Immature natural killer cell (primary cell): ENCODE data around the gene SPPL3. TPM values are rescaled to one million over a fixed set of nuclear protein-coding genes. Genes with fewer than 3 reads are reported as not detected.

Source experiments
- DNase-seq, 3 donors: peaks; one replicate each; pipeline ENCODE4 v3.0.0; 2022; ENCODE audit warnings: mixed read lengths in 1 of 3
- H3K27ac Mint-ChIP-seq, 6 donors: one replicate each; pipeline ENCODE4 v1.8.0; 2020; ENCODE audit warnings: mixed read lengths in 6 of 6, mild to moderate bottlenecking in 5 of 6, inconsistent platforms in 4 of 6, moderate library complexity in 3 of 6
- H3K27me3 Mint-ChIP-seq, 3 donors: one replicate each; pipeline ENCODE4 v1.8.0; 2020 to 2021; ENCODE audit warnings: low read depth in 3 of 3, mild to moderate bottlenecking in 3 of 3, mixed read lengths in 3 of 3, moderate library complexity in 3 of 3, inconsistent platforms in 1 of 3
- H3K36me3 Mint-ChIP-seq, 3 donors: one replicate each; pipeline ENCODE4 v1.8.0; 2020; ENCODE audit warnings: mixed read lengths in 3 of 3, inconsistent platforms in 2 of 3, mild to moderate bottlenecking in 2 of 3
- H3K4me1 Mint-ChIP-seq, 2 donors: one replicate each; pipeline ENCODE4 v1.8.0; 2020; ENCODE audit warnings: inconsistent platforms in 2 of 2, mild to moderate bottlenecking in 2 of 2, mixed read lengths in 2 of 2, moderate library complexity in 1 of 2
- H3K4me3 Mint-ChIP-seq, 5 donors: one replicate each; pipeline ENCODE4 v1.8.0; 2020; ENCODE audit warnings: mild to moderate bottlenecking in 5 of 5, mixed read lengths in 5 of 5, inconsistent platforms in 3 of 5, moderate library complexity in 3 of 5
- H3K9me3 Mint-ChIP-seq, 6 donors: one replicate each; pipeline ENCODE4 v1.8.0; 2020; ENCODE audit warnings: mild to moderate bottlenecking in 6 of 6, mixed read lengths in 6 of 6, inconsistent platforms in 4 of 6, moderate library complexity in 3 of 6
- polyA plus RNA-seq, 3 donors: library from polyadenylated mRNA; unstranded; fragments of 300-500 nt; fragmentation: Illumina TruSeq; gene quantifications; one replicate each; pipeline ENCODE4 v1.2.3, GENCODE V29; 2021

SPPL3 gene
- polyA plus RNA-seq, 3 donors from 2014 or later: 10.2 to 18.8 (median 15.6) TPM

- H3K27ac Mint-ChIP-seq: peak overlapping the region in 2 of 6 donors; percentile 11 to 12
- no peak for DNase-seq
- H3K4me1 Mint-ChIP-seq: peaks cover 44 to 62% of the 10 kb centered on the region in 2 donors
Observed at GRCh38 chr12:120855823-120856588, 48.2 kb downstream of the SPPL3 start.

GRCh38 chr12:120854804-120855203 lies 49.4 kb downstream of the SPPL3 start:
- Mint-ChIP-seq H3K9me3 (no peaks in the 10 kb centered on the region), H3K36me3 (peaks cover 0 to 5% (median 0%) of the 10 kb centered on the region in 3 donors), H3K4me1 (peaks cover 51 to 65% of the 10 kb centered on the region in 2 donors), H3K4me3 (no peak overlapping the region), H3K27ac (no peak overlapping the region), H3K27me3 (peaks cover 3 to 7% (median 4%) of the 10 kb centered on the region in 3 donors)
- no peak for DNase-seq

More at GRCh38 chr12:120855823-120856588, 48.2 kb downstream of the SPPL3 start:
- peaks cover 0 to 5% (median 0%) of the 10 kb centered on the region in 3 donors for H3K36me3 Mint-ChIP-seq
- peak overlapping the region in 2 of 5 donors; percentile 25 to 29 for H3K4me3 Mint-ChIP-seq
- H3K27me3 Mint-ChIP-seq: peaks cover 3 to 7% (median 4%) of the 10 kb centered on the region in 3 donors
- no peaks in the 10 kb centered on the region for H3K9me3 Mint-ChIP-seq

- peaks cover 52 to 75% of the 10 kb centered on the region in 2 donors for H3K4me1 Mint-ChIP-seq
- H3K9me3 Mint-ChIP-seq: no peaks in the 10 kb centered on the region
- H3K27me3 Mint-ChIP-seq: peaks cover 3 to 5% (median 4%) of the 10 kb centered on the region in 3 donors
- H3K27ac Mint-ChIP-seq: peak overlapping the region in 2 of 6 donors; percentile 40 to 44
- no peaks in the 10 kb centered on the region for H3K36me3 Mint-ChIP-seq
- H3K4me3 Mint-ChIP-seq: no peak overlapping the region
- no peak for DNase-seq
Observed at GRCh38 chr12:120853188-120853587, 51.0 kb downstream of the SPPL3 start.

- no peak overlapping the region for H3K4me3 Mint-ChIP-seq
Observed at GRCh38 chr12:120851944-120852343, 52.2 kb downstream of the SPPL3 start.

GRCh38 chr12:120851444-120851843 lies 52.7 kb downstream of the SPPL3 start:
- DNase-seq: no peak
- Mint-ChIP-seq H3K4me3 (no peak overlapping the region), H3K4me1 (peaks cover 51 to 77% of the 10 kb centered on the region in 2 donors), H3K36me3 (no peaks in the 10 kb centered on the region), H3K9me3 (no peaks in the 10 kb centered on the region), H3K27me3 (peaks cover 3 to 4% (median 4%) of the 10 kb centered on the region in 3 donors), H3K27ac (no peak overlapping the region)

More at GRCh38 chr12:120851944-120852343, 52.2 kb downstream of the SPPL3 start:
- DNase-seq: no peak
- peaks cover 52 to 77% of the 10 kb centered on the region in 2 donors for H3K4me1 Mint-ChIP-seq
- H3K36me3 Mint-ChIP-seq: no peaks in the 10 kb centered on the region
- H3K27me3 Mint-ChIP-seq: peaks cover 3 to 4% (median 4%) of the 10 kb centered on the region in 3 donors
- H3K27ac Mint-ChIP-seq: no peak overlapping the region
- no peaks in the 10 kb centered on the region for H3K9me3 Mint-ChIP-seq

- H3K27me3 Mint-ChIP-seq: peaks cover 3 to 4% (median 4%) of the 10 kb centered on the region in 3 donors
- no peak overlapping the region for H3K4me3 Mint-ChIP-seq
- no peak for DNase-seq
- peak overlapping the region in 1 of 6 donors; percentile 19 for H3K27ac Mint-ChIP-seq
- H3K36me3 Mint-ChIP-seq: no peaks in the 10 kb centered on the region
- no peaks in the 10 kb centered on the region for H3K9me3 Mint-ChIP-seq
- peaks cover 52 to 73% of the 10 kb centered on the region in 2 donors for H3K4me1 Mint-ChIP-seq
Observed at GRCh38 chr12:120849765-120850164, 54.4 kb downstream of the SPPL3 start.

GRCh38 chr12:120847814-120848213 lies 56.3 kb downstream of the SPPL3 start:
- Mint-ChIP-seq H3K4me1 (peaks cover 56 to 77% of the 10 kb centered on the region in 2 donors), H3K4me3 (peak overlapping the region in 1 of 5 donors; percentile 8), H3K27ac (peak overlapping the region in 3 of 6 donors; percentile 37 to 60 (median 37)), H3K9me3 (no peaks in the 10 kb centered on the region), H3K36me3 (no peaks in the 10 kb centered on the region), H3K27me3 (peaks cover 0 to 6% (median 0%) of the 10 kb centered on the region in 3 donors)
- no peak for DNase-seq

- Mint-ChIP-seq H3K4me1 (peaks cover 58 to 81% of the 10 kb centered on the region in 2 donors), H3K27me3 (peaks cover 0 to 6% (median 0%) of the 10 kb centered on the region in 3 donors), H3K36me3 (no peaks in the 10 kb centered on the region), H3K4me3 (no peak overlapping the region), H3K9me3 (no peaks in the 10 kb centered on the region), H3K27ac (peak overlapping the region in 1 of 6 donors; percentile 41)
- DNase-seq: no peak
Observed at GRCh38 chr12:120847392-120847791, 56.8 kb downstream of the SPPL3 start.

GRCh38 chr12:120846721-120847120 lies 57.4 kb downstream of the SPPL3 start:
- DNase-seq: no peak
- Mint-ChIP-seq H3K4me1 (peaks cover 61 to 83% of the 10 kb centered on the region in 2 donors), H3K4me3 (no peak overlapping the region), H3K36me3 (no peaks in the 10 kb centered on the region), H3K27me3 (peaks cover 0 to 6% (median 0%) of the 10 kb centered on the region in 3 donors), H3K27ac (peak overlapping the region in 4 of 6 donors; percentile 26 to 66 (median 38)), H3K9me3 (no peaks in the 10 kb centered on the region)

- Mint-ChIP-seq H3K27ac (no peak overlapping the region), H3K27me3 (peaks cover 0 to 6% (median 0%) of the 10 kb centered on the region in 3 donors), H3K36me3 (no peaks in the 10 kb centered on the region), H3K9me3 (no peaks in the 10 kb centered on the region), H3K4me1 (peaks cover 55 to 79% of the 10 kb centered on the region in 2 donors), H3K4me3 (no peak overlapping the region)
- DNase-seq: no peak
Observed at GRCh38 chr12:120845696-120846095, 58.5 kb downstream of the SPPL3 start.

- Mint-ChIP-seq H3K27me3 (peaks cover 0 to 6% (median 0%) of the 10 kb centered on the region in 3 donors), H3K4me3 (no peak overlapping the region), H3K9me3 (no peaks in the 10 kb centered on the region), H3K4me1 (peaks cover 50 to 77% of the 10 kb centered on the region in 2 donors), H3K27ac (peak overlapping the region in 2 of 6 donors; percentile 32 to 86), H3K36me3 (no peaks in the 10 kb centered on the region)
- no peak for DNase-seq
Observed at GRCh38 chr12:120844768-120845449, 59.2 kb downstream of the SPPL3 start.

- no peak for DNase-seq
- Mint-ChIP-seq H3K36me3 (no peaks in the 10 kb centered on the region), H3K9me3 (no peaks in the 10 kb centered on the region), H3K4me1 (peaks cover 52 to 76% of the 10 kb centered on the region in 2 donors), H3K4me3 (no peak overlapping the region), H3K27ac (peak overlapping the region in 2 of 6 donors; percentile 46 to 81), H3K27me3 (peaks cover 0 to 6% (median 0%) of the 10 kb centered on the region in 3 donors)
Observed at GRCh38 chr12:120844297-120844696, 59.9 kb downstream of the SPPL3 start.

- Mint-ChIP-seq H3K9me3 (no peaks in the 10 kb centered on the region), H3K27me3 (peaks cover 0 to 6% (median 0%) of the 10 kb centered on the region in 3 donors), H3K36me3 (no peaks in the 10 kb centered on the region), H3K27ac (peak overlapping the region in 4 of 6 donors; percentile 2 to 42 (median 9)), H3K4me3 (no peak overlapping the region), H3K4me1 (peaks cover 50 to 69% of the 10 kb centered on the region in 2 donors)
- DNase-seq: no peak
Observed at GRCh38 chr12:120843472-120843871, 60.7 kb downstream of the SPPL3 start.

- Mint-ChIP-seq H3K4me1 (peaks cover 45 to 67% of the 10 kb centered on the region in 2 donors), H3K9me3 (no peaks in the 10 kb centered on the region), H3K27me3 (peaks cover 0 to 6% (median 0%) of the 10 kb centered on the region in 3 donors), H3K36me3 (no peaks in the 10 kb centered on the region), H3K4me3 (no peak overlapping the region), H3K27ac (peak overlapping the region in 1 of 6 donors; percentile 30)
- DNase-seq: no peak
Observed at GRCh38 chr12:120842595-120842994, 61.6 kb downstream of the SPPL3 start.
